ENCODE measurements around the gene NAA16.
"Not testable (repeated sequence)": the region's sequence is repeated elsewhere in the genome, so short reads cannot be mapped to it uniquely, and the experiment has no call there.

NAA16 gene

DNA sequence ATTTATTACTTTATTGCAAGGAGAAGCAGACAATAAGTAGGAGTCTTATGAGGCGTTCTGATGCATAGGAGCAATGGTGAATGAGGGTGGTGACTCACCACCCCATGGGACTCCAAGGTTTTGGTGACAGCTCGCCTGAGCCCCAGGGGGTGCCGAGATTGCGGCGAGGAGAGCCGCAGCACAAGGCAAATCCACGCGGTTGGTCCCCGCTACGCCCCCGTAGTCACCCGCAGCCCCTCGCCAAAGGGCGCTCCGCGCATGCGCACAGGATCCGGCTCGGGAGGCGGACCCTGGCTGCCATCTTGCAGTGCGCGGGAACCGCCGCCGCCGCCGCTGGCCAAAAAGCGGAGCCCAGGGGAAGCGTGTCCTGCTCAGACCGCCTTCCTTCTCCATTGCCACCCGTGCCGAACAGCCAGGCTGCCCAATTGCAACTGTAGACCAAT is at the start of gene NAA16:
Gene NAA16 (plus strand): TSS at position 305 of the 443 bp plus-strand sequence. CDS start 262 bp downstream, outside the sequence.
- DNase-seq = peak; percentile 91 to 92

DNA sequence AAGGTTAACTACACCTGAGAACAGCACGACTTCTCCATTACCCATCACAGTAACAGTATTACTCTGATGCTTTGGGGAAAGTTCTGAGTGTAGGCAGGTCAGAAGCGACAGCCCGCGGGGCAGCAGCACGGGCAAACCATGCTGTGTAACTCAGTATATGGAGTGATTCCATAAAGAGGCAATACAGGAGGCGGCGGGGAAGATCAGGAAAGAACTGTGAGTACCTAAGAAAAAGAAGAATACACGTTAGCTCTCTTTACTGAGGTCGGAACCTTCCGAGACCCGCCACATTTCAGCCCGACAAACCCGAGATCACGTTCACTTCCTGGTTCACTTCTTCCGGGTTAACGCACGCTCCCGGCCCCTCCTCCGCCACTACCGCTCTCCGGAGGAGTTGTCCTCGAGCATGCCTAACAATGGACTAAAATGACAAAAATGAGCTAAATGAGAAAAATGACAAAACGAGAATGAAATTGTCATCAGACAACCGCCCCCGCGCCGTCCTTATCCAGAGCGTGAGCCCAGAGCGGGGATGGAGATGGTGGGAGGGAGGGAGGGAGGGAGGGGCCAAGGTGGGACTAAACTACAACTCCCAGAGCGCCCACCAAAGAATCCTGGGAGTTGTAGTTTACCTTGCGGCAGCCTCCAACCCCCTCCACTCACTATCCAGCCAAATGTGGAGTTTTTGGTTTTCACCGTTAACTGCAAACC is 47.7 kb upstream of the NAA16 start, which contains the start of gene MTRF1:
Gene MTRF1 (minus strand): TSS at position 316 of the 711 bp plus-strand sequence. CDS start 2,669 bp downstream, outside the sequence.
- peak; percentile 65 to 72 for DNase-seq

DNA sequence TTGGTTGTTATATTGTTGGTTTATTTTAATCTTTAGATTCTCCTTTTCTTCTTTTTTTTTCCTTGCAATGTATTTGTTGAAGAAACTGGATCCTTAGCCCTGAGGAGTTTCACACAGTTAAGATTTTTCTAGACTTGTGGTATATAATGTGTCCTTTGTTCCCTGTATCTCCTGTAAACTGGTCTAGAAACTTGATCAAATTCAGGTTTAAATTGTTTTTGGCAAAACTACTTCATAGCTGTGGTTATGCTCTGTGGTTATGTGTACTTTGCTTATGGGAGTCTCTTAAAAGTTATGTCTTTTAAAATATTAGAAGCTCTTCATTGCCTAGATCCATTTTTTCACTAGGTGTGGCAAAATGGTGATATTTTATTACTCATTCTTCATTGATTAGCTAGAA is 44.0 kb upstream of the NAA16 start:
- no peak for DNase-seq

DNA sequence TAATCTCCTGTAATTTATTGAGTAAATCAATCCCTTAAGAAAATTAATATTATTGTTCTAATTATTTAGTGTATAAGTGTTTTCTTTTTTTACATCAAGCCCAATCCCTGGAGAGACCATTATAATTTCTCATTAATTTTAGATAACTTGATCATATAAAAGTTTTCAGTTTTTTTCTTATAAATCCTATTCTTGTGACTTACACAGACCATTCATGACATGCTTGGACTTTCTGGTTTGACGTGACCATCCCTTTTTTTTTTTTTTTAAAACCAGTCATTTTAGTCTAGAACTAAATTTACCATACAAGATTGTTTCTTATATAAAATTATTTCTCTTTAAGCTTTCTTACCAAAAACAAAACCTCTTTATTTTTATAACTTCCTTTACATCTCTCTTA is 42.3 kb upstream of the NAA16 start:
- peak in 1 of 2 donors; percentile 16 for DNase-seq

DNA sequence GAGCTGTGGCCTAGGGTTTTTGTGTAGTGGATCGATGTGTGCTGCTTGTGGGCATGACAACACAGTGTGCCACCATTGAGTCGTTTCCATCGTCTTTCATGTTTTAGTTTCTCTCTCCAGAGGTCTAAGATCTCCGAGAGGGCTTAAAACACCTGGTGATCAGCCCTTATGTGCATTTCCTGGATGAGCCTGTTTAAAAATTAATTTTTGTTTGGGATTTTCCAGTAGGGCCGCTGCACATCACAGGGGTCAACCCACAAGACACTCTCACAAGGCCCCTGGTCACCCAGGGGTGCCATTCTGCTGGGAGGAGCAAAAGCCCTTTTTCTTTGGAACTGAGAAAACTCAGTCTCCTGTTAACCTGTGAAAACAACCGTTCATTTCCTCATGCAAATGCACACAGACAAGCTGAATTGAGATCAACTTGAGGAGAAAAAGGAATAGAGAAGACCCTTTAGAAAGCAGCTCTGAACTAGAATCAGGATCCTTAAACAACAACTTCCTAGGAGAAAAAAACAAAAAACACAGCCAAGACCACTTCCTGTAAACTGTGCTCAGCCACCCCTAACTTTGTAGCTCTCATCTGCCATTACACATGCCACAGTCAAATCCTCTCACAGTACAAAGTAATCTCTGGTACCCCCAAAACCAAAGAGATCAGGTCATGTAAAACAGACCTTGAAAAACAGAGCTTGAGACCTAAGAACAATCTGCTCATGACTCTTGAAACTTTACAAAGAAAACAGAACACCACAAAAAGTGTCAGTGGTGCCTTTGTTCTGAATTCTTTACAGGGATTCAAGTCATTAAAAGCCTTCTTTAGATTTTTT is 39.4 kb upstream of the NAA16 start:
- no peak for DNase-seq

DNA sequence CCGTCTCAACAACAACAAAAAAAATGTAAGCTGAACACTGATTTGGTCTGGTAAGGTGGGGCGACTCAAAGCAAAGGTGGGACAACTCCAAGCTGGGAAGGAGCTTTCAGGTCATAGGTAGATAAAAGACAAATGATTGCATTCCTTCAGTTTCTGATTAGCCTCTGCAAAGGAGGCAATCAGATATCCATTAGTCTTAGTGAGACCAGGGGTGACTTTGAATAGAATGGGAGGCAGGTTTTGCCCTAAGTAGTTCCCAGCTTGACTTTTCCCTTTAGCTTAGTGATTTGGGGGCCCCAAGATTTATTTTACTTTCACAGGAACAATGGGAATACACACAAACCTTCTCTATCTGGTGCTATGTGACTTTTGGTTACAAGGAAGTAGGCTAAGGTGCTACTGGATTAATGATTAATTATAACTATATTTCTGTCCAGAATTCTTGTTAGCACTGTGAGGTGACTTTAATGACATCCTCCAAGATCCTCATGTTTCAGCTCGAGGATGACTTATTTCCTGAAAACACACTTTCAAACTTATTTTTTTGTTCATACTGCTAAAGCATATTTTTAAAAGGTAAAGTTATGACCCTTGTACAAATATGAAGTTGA is 37.1 kb upstream of the NAA16 start:
- no peak for DNase-seq

DNA sequence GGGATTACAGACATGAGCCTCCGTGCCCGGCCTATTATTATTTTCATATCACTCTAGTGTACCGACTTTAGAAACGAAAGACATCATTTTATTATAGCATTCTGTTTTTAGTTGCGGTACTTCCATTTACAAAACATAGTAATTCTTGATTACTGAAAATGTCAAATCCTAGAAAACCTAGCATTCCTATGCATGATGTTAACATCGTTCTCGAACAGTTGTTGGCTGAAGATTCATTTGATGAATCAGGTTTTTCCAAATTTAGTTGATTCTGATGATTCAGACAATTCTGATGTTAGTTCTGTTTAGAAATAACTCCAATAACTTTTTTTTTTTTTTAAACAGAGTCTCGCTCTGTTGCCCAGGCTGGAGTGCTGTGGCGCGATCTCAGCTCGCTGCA is 36.2 kb upstream of the NAA16 start:
- DNase-seq = no peak

DNA sequence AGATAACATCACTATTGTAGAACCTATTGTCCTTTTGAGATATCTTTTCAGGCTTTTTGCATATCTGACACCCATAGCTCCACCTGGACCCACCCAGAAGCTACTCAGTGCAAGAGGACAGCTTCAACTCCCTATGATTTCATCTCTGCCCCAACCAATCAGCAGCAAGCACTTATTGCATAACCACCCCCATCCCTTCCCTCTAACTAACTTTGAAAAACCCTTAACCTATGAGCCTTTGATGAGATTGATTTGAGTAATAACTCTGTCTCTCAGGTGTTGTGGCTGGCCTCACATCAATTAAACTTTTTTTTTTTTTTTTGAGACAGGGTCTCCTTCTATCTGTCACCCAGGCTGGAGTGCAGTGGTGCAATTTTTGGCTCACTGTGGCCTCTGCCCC is 34.2 kb upstream of the NAA16 start:
- DNase-seq = no peak

DNA sequence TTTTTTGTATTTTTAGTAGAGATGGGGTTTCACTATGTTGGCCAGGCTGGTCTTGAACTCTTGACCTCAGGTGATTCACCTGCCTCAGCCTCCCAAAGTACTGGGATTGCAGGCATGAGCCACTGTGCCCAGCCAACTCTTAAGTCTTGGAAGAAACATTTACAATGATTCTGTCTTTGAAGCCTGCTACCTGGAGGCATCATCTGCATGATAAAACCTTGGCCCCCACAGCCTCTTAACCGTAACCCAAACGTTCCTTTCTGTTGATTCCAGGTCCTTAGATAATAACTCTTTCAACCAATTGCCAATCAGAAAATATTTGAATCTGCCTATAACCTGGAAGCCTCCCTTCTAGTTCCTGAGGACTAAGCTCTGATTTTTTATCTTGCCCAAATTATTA is 31.9 kb upstream of the NAA16 start:
- not testable (repeated sequence) for DNase-seq

DNA sequence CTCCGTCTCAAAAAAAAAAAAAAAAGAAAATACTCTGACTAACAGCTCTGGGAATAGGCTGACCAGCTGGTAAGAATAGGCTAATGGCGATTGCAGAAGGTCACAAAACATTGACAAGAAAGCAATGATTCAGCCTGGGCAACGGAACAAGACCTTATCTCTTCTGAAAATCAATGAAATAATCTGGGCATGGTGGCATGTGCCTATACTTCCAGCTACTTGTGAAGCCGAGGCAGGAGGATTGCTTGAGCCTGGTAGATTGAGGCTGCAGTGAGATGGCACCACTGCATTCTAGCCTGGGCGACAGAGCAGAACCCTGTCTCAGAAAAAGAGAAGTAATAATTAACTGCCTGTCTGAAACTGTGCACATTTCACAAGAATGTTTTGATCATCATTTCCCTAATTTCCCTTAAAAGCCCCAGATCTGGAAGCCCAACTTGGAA is 28.9 kb upstream of the NAA16 start:
- peak; percentile 51 to 56 for DNase-seq

DNA sequence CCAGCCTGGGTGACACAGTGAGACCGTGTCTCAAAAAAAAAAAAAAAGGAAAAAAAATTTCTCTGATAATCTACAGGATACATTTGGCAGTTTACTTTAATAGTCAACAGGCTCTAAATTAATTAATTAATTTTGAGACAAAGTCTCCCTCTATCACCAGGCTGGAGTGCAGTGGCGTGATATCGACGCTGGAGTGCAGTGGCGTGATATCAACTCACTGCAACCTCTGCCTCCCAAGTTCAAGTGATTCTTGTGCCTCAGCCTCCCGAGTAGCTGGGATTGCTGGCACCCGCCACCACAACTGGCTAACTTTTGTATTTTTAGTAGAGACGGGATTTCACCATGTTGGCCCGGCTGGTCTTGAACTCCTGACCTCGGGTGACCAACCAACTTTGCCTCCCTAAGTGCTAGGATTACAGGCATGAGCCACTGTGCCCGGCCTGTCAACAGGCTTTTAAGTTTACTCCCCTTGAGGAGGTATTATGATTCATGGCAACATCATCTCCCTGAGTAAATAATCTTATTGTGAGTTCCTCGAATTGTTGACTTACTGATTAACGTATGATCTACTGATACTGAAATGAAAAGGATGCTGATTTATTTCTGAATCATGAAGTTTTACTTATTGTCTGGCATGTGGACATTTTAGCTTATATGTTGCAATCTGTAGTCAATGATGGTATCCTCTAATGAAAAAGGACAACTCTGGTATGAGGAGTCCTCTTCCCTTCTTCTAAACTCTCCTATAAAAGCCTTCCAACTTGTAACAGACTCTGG is 26.4 kb upstream of the NAA16 start:
- DNase-seq = no peak

DNA sequence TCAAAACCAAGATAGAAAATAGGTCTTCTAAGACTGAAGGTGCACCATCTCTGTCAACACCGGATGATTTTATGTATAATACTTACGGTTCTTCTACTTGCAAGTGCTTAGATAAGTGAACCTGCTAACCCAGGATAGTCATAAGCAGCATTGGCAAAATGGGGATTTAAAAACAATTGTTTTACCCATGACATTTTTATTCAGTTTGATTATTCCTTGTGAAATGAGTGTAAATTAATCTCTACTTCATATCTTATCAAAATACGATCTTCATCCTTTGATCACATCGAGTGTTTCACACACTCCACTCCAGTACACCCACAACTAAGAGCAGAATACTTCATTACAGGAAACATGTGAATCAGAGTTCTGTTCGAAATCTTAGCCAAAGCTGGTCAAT is 24.7 kb upstream of the NAA16 start:
- no peak for DNase-seq

DNA sequence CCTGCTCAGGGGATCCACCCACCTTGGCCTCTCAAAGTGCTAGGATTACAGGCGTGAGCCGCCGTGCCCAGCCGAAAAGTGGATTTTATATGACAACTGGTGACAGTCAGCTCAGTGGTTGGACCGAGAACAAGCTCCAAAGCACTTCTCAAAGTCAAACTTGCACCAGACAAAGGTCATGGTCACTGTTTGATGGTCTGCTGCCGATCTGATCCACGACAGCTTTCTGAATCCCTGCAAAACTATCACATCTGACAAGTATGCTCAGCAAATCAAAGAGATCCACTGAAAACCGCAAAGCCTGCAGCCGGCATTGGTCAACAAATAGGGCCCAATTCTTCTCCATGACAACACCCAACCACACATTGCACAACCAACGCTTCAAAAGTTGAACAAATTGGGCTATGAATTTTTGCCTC is 21.6 kb upstream of the NAA16 start:
- DNase-seq = no peak

DNA sequence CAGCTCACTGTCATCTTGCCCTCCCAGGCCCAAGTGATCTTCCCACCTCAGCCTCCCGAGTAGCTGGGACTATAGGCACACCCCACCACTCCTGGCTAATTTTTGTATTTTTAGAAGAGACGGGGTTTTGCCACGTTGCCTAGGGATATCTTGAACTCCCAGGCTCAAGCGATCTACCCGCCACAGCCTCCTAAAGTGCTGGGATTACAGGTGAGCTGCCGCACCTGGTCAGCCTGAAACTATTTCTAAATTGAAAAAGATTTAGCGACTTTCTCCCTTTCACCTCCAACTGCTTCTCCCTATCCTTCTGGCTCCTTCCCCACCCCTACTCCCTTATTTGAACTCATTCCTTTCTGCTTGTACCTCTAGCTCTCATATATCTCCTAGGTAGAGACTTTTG is 19.8 kb upstream of the NAA16 start:
- no peak for DNase-seq

DNA sequence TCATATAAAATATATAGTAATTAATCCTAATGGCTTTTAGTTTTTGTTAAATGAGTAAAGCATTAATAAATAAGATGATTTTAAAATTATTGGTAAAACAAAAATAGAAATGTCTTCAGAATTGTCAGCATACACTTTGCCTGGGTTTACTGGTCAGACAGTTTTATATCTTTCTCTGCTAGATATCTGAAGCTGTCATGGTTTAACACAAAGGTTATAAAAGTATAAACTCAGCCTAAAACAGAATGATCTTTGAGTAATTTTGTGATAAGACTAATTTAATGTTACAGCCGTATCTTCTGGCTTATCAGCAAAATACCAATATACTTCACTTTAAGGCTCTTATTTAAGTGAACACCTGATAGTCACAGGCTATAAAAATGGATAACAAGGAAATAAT is 17.8 kb upstream of the NAA16 start:
- no peak for DNase-seq

DNA sequence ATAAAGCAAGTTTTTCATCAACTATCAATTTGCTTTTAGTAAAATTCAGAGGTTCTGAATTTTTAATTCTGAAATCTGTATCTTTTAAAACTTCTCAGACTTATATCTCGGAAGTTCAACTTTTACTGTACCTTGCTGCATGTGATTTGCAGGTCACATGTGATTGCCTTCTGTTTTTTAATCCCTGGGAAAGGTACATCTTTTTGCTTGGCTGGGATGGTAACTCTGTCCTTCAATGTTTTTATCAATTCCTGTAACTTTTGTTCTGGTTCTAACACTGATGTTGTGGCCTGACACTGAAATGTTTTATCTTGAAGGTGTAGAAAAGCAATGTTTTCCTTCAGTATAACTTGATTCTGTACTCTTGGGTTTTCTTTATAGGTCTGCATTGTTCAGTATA is 16.2 kb upstream of the NAA16 start:
- no peak for DNase-seq

DNA sequence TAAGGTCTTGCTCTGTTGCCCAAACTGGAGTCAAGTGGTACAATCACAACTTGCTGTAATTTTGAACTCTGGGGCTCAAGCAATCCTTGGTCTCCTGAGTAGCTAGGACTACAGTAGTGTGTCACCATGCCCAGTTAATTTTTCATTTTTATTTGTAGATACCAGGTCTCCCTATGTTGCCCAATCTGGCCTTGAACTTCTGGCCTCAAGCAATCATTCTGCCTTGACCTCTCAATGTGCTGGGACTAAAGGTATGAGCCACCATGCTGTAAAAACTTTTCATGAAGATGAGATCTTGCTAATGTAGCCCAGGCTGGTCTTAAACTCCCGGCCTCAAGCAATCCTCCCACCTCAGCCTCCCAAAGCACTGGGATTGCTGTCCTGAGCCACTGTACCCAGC is 15.1 kb upstream of the NAA16 start:
- DNase-seq = no peak

DNA sequence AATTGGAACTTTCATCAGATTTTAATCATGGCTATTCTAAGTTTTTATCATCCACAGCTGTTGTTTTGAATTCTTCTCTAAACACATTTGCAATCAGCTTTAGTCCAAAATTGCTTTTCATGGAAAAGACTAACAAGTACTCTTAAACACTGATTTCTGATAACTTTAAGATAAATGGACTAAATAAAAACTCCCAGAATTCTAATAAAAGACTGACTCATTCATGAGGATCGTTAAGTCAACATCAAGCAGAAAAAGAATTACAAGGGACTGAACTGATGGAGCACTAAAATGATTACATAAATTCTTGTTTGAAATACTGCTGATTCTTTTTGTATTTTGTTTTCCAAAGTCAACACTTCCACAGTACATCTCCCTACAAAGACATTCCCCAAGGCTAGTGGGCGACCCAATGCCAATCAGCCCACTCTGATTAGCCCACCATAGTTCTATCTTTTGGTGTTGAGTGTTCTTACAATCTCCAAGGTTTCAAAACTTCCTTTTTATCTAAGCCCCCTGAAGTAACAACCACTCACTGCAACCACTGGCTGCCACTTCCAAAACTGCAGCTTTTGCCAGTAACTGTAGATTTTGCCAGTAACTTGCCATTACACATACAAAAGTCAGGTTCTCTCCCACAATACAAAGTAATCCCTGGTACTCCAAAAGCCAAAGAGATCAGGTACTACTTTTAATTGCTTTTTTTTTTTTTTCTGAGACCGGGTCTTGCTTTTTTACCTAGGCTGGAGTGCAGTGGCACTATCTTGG is 14.0 kb upstream of the NAA16 start:
- no peak for DNase-seq

DNA sequence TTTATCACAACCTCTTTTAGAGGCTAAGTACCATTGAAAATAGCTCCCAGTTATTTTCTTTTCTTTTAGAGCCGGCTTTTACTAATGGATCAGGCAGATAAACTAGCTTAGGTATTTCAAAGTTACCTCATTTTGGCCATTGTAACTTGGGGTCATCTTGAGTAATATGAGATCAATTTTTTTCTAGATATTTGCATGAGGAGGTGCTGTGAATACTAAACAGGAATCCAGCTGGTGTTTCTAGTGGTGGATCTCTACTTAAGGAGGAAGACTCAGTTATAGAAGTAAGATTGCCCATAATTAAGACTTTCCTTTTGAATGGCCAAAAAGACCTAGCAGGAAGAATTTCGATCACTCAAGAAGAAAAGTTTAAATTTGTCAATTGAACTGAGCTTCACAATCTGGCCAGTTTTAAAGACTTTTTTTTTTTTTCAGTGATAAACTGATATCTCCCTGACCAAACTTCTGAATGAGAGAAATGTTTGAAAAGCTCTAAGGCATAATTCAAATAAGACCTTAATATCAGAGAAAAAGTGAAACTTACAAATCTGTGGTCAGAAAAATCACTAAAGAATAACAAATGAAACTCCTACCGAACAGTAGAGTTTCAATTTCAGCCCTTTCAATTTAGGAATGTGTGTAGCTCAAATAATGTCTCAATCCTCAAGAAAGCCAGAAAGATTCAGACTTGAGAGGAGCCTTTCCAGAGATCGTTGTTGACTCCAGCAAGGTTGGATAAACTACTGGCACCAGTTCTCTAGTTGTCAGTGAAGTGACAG is 11.6 kb upstream of the NAA16 start:
- DNase-seq = no peak

DNA sequence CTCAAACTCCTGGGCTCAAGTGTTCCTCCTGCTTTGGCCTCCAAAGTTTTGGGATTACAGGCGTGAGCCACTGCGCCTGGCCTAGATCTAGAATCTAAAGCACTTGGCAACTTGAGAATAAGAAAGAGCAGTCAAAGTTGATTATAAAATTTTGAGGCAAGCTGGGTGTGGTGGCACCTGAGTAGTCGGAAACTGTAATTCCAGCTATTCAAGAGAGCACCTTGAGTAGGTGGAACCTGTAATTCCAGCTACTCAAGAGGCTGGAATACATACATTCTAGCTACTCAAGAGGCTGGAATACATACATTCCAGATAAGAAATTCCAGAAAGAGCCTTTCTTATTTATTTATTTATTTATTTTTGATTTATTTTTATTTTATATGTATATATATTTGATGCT is 8.3 kb upstream of the NAA16 start:
- DNase-seq = no peak

DNA sequence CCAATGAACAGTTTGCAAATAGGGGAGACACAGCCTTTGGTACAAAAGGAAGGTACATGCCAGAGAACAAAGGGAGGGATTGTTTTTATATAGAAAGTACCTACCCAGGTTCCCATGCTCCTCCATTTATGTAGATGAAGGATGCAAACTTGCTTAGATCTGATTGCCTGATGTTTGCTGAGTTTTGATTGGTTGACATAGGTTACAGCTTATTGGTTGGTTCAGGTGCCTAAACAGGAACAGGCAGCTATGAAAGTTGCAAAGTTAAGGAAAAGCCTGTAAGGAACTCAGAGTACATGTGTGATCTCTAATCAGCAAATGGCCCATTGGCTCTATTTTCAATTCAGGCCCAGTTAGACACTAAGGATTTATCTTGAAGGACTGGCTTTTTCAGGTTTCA is 6.5 kb upstream of the NAA16 start:
- no peak for DNase-seq
